Lung (tissue), 12 donors: Measurements from ENCODE around the gene NEK7. TPM values are rescaled to one million over a fixed set of nuclear protein-coding genes. Genes with fewer than 3 reads are reported as not detected.

Source experiments
- ATAC-seq: fragments of 200-7000 bp; cut with Tn5 transposase; one replicate; pipeline ENCODE4 v1.9.1; 2020; ENCODE audit warnings: moderate number of reproducible peaks; ENCODE audit not compliant: insufficient read depth, low FRiP score
- DNase-seq, 3 donors: peaks; one replicate each; pipeline ENCODE4 v3.0.0-alpha.2; 2013 to 2017
- H3K27ac ChIP-seq, 2 donors: one replicate each; pipeline ENCODE4 v1.5.1; 2013; ENCODE audit warnings: mild to moderate bottlenecking in 2 of 2, moderate library complexity in 2 of 2, control low read depth in 1 of 2, inconsistent platforms in 1 of 2, low read depth in 1 of 2, low read length in 1 of 2
- H3K27me3 ChIP-seq, 3 donors: one replicate each; pipeline ENCODE4 v1.5.1; 2013; ENCODE audit warnings: low read length in 2 of 3; ENCODE audit not compliant: control insufficient read depth in 3 of 3, insufficient read depth in 3 of 3
- H3K36me3 ChIP-seq, 4 donors: one replicate each; pipeline ENCODE4 v1.5.1; 2013; ENCODE audit warnings: low read length in 4 of 4, mild to moderate bottlenecking in 1 of 4, moderate library complexity in 1 of 4; ENCODE audit not compliant: control insufficient read depth in 4 of 4, insufficient read depth in 4 of 4
- H3K4me1 ChIP-seq, 5 donors: one replicate each; pipeline ENCODE4 v1.5.1; 2013; ENCODE audit warnings: low read length in 5 of 5, mild to moderate bottlenecking in 2 of 5, moderate library complexity in 1 of 5; ENCODE audit not compliant: control insufficient read depth in 5 of 5, insufficient read depth in 5 of 5
- H3K4me3 ChIP-seq: one replicate; pipeline ENCODE4 v1.5.1; 2013; ENCODE audit warnings: mild to moderate bottlenecking, control low read depth, moderate library complexity
- H3K9ac ChIP-seq, 2 donors: one replicate each; pipeline ENCODE4 v1.5.1; 2013; ENCODE audit warnings: low read length in 2 of 2, control low read depth in 1 of 2; ENCODE audit not compliant: insufficient read depth in 1 of 2
- H3K9me3 ChIP-seq, 4 donors: one replicate each; pipeline ENCODE4 v1.5.1; 2013; ENCODE audit warnings: low read length in 3 of 4, mild to moderate bottlenecking in 1 of 4, moderate library complexity in 1 of 4; ENCODE audit not compliant: control insufficient read depth in 4 of 4, insufficient read depth in 3 of 4
- WGBS, 2 donors: extraction: QIAGEN DNeasy Blood & Tissue Kit; methylation state at CpG; one replicate each; pipeline ENCODE4 v1.1.7; 2013; 5-methylcytosine and 5-hydroxymethylcytosine counted together
- polyA plus RNA-seq, 2 donors: library from polyadenylated mRNA; stranded (reverse); fragments of 200-250 nt; gene quantifications; one replicate each; pipeline ENCODE4 v1.2.1, GENCODE V29; 2013
- total RNA-seq, 2 donors: library from RNA; depleted of rRNA in 1 of 2; stranded (reverse); fragments of >200 nt in 1 of 2; gene quantifications; one replicate each; pipeline ENCODE4 v1.2.1, GENCODE V29; 2014 to 2021
- TF ChIP-seq, protein P1 (sequence below): IDR thresholded peaks from 2 replicates; pipeline ENCODE4 v1.5.1; 2012; ENCODE audit warnings: mild to moderate bottlenecking; ENCODE audit errors: control extremely low read depth, extremely low read depth
- donor health status: control.
- donor health status: control.
- donor health status: Bipolar disorder and iron deficiency.
- donor health status: healthy.
- donor health status: DM: yes; HTN: yes; CAD: no.

Gene NEK7
- total and polyA plus RNA-seq, 4 donors = 23.9 to 132 (median 64.2) TPM

DNA sequence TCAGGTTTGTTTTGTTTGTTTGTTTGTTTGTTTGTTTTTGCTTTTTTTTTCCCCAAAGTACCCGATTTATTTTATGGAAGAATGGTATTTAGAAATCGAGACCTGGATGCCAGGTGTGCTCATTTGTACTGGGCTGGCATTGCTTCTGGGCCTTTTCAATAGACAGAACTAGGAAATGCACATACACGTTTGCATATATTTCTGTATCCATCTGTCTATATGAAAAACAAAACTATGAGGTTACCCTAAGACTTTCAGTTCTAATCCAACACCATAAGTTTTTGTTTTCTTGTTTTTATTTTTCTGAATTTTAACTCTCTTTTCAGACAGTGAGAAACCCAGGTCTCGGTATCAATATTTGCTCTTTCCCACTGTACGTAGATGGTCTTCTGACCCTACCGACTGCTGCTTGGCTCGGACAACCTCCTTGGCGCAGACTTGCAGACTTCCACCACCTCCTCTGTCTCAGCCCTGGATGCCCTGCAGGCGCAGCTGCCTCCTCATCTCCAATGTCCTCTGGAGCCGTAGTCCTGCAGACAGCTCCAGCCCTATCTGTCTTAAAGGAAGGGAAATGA, 171.7 kb downstream of the NEK7 start:
- peaks cover 0 to 9% (median 0%) of the 10 kb centered on the region in 5 donors for H3K4me1 ChIP-seq
- no peaks in the 10 kb centered on the region for H3K27me3 ChIP-seq
- H3K4me3 ChIP-seq = no peak overlapping the region
- TF ChIP-seq, protein P1, sequence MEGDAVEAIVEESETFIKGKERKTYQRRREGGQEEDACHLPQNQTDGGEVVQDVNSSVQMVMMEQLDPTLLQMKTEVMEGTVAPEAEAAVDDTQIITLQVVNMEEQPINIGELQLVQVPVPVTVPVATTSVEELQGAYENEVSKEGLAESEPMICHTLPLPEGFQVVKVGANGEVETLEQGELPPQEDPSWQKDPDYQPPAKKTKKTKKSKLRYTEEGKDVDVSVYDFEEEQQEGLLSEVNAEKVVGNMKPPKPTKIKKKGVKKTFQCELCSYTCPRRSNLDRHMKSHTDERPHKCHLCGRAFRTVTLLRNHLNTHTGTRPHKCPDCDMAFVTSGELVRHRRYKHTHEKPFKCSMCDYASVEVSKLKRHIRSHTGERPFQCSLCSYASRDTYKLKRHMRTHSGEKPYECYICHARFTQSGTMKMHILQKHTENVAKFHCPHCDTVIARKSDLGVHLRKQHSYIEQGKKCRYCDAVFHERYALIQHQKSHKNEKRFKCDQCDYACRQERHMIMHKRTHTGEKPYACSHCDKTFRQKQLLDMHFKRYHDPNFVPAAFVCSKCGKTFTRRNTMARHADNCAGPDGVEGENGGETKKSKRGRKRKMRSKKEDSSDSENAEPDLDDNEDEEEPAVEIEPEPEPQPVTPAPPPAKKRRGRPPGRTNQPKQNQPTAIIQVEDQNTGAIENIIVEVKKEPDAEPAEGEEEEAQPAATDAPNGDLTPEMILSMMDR = no peak
- no peak overlapping the region for H3K27ac ChIP-seq
- DNase-seq = no peak
- no peak overlapping the region for H3K9ac ChIP-seq
- no peaks in the 10 kb centered on the region for H3K36me3 ChIP-seq
- peaks cover 0 to 2% (median 0%) of the 10 kb centered on the region in 4 donors for H3K9me3 ChIP-seq
- 60 to 86% methylated on average over 10 of the region's 10 CpGs for WGBS, 2 donors
- ATAC-seq = no peak

DNA sequence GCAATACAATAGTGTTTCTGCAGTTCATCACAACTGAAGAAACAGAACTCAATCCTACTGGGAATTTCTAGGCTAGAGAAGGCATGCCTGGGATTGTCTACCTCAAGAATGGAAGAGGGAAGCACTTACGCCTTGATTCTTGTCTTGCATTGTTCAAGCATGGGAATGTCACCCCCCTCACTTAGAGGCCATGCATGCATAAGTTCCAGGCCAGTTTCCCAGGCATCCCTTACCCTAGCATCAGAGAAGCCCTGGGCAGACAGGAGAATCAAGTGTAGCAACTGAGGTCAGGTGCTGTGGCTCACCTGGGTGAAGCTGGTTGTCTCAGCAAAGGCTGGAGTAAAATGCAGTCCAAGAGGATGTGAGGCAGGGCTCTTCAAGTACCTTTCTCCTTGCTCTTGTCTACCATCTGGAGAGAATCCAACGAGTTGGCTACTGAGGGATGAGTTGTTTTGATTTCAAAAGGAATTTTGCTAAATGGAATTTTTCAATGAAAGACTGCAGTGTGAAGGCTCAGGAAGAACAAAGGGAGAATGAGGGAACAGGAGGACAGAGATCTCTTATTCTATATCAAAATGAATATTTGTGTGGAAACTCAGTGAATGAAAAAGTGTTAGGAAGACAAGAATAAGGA, 174.3 kb downstream of the NEK7 start:
- Histone ChIP-seq H3K27ac (no peak overlapping the region), H3K9me3 (peaks cover 0 to 2% (median 0%) of the 10 kb centered on the region in 4 donors), H3K36me3 (no peaks in the 10 kb centered on the region), H3K4me1 (peaks cover 0 to 9% (median 0%) of the 10 kb centered on the region in 5 donors), H3K9ac (no peak overlapping the region), H3K27me3 (no peaks in the 10 kb centered on the region), H3K4me3 (no peak overlapping the region)
- DNase-seq (no peak), ATAC-seq (no peak)
- TF ChIP-seq, protein P1 = no peak
- 64 to 83% methylated on average over 2 of the region's 2 CpGs for WGBS, 2 donors

DNA sequence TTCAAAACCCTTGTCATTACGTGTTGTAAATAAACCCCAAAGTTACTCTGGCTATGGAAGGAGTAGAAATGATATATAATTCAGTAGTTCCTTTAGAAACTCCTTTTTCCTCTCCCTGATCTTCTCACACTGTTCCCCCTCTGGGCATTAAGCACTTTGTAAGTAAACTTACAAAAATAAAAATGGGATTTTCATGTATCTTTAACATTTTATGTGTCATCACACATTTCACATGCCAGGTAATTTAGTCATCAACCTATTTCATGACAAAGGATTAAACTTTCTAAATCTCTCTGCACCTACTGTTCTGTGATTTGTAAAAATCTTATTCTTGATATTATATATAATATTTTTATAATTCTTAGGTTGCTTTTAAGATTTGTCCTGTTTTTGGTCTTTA, 176.9 kb downstream of the NEK7 start:
- no peak for ATAC-seq
- H3K4me1 ChIP-seq = peaks cover 0 to 9% (median 0%) of the 10 kb centered on the region in 5 donors
- TF ChIP-seq, protein P1 = no peak
- no peaks in the 10 kb centered on the region for H3K36me3 ChIP-seq
- no peaks in the 10 kb centered on the region for H3K27me3 ChIP-seq
- H3K9ac ChIP-seq = no peak overlapping the region
- peaks cover 0 to under 1% (median 0%) of the 10 kb centered on the region in 4 donors for H3K9me3 ChIP-seq
- no peak overlapping the region for H3K4me3 ChIP-seq
- 94 to 98% methylated on average over 1 of the region's 1 CpG for WGBS, 2 donors
- H3K27ac ChIP-seq = no peak overlapping the region
- no peak for DNase-seq
